ENCODE data around the gene VTA1. TPM values are rescaled to one million over a fixed set of nuclear protein-coding genes. Genes with fewer than 3 reads are reported as not detected.
"Not testable (repeated sequence)": the region's sequence is repeated elsewhere in the genome, so short reads cannot be mapped to it uniquely, and the experiment has no call there.

VTA1 gene
- total RNA-seq (10 to 100 TPM; 26.7 to 29.9 TPM), polyA plus RNA-seq (10 to 100 TPM; 20.1 to 24.7 TPM)
- long read RNA-seq, donor 1, full-length matches to known transcripts: 101 of 117 reads
- long read RNA-seq, donor 1, partial matches to known transcripts: 13 of 117 reads
- long read RNA-seq, donor 1, other reads (novel, unspliced or antisense): 3 of 117 reads
- long read RNA-seq, donor 2, full-length matches to known transcripts: 20 of 27 reads
- long read RNA-seq, donor 2, partial matches to known transcripts: 1 of 27 reads
- long read RNA-seq, donor 2, other reads (novel, unspliced or antisense): 6 of 27 reads

GRCh38 chr6:142146828-142147662, at the start of gene VTA1, which contains the start of gene NMBR:
TSS of gene VTA1 (plus strand) at chr6:142147263. CDS start at chr6:142147288, 25 bp downstream.
TSS of gene NMBR (minus strand) at chr6:142147122. CDS start at chr6:142088658, 58,464 bp downstream.
- DNase-seq (peak; percentile 98 to 99), ATAC-seq (ENCODE audit: low FRiP score) (peak; percentile 100)
- intact Hi-C loops (cut with DNase I): loop anchor here (1.0 to 5.0 kb wide), 4 partner anchors 60 to 425 kb away; no protein-coding TSS in a partner anchor
- peak within 1 kb of the TSS; percentile 31 to 90 for H3K4me3 ChIP-seq (ENCODE audit: low read length in 2 of 2)
- peaks cover 0 to 2% of the 10 kb centered on the region in 2 donors for H3K36me3 ChIP-seq (ENCODE audit: control insufficient read depth in 1 of 2, insufficient read depth in 2 of 2, low read length in 1 of 2)
- H3K27ac ChIP-seq (ENCODE audit: low read depth in 1 of 2, low read length in 2 of 2): peak within 1 kb of the TSS in 1 of 2 donors; percentile 43
- WGBS, 2 donors: 0 to 1% methylated on average over 38 of the region's 38 CpGs
- H3K27me3 ChIP-seq (ENCODE audit: control insufficient read depth in 1 of 2, insufficient read depth in 2 of 2, low read length in 1 of 2): no peaks in the 10 kb centered on the region
- H3K9me3 ChIP-seq (ENCODE audit: control insufficient read depth, low read length): no peaks in the 10 kb centered on the region
- H3K4me1 ChIP-seq (ENCODE audit: control insufficient read depth in 1 of 2, insufficient read depth in 2 of 2, low read length in 2 of 2): peaks cover 0 to 8% of the 10 kb centered on the region in 2 donors

GRCh38 chr6:142104820-142105219, 42.2 kb upstream of the VTA1 start:
- ATAC-seq (ENCODE audit: low FRiP score); intact Hi-C loops (cut with DNase I): not testable (repeated sequence)

GRCh38 chr6:142110820-142111219, 36.2 kb upstream of the VTA1 start:
- ATAC-seq (ENCODE audit: low FRiP score); H3K4me1 ChIP-seq (ENCODE audit: control insufficient read depth in 1 of 2, insufficient read depth in 2 of 2, low read length in 2 of 2); H3K27me3 ChIP-seq (ENCODE audit: control insufficient read depth in 1 of 2, insufficient read depth in 2 of 2, low read length in 1 of 2); H3K27ac ChIP-seq (ENCODE audit: low read depth in 1 of 2, low read length in 2 of 2); H3K4me3 ChIP-seq (ENCODE audit: low read length in 2 of 2); H3K36me3 ChIP-seq (ENCODE audit: control insufficient read depth in 1 of 2, insufficient read depth in 2 of 2, low read length in 1 of 2); DNase-seq; H3K9me3 ChIP-seq (ENCODE audit: control insufficient read depth, low read length): not testable (repeated sequence)
- 90 to 92% methylated on average over 9 of the region's 9 CpGs for WGBS, 2 donors
- intact Hi-C loops (cut with DNase I): loop anchor here (5.0 to 10.0 kb wide), 3 partner anchors 124 to 436 kb away; no protein-coding TSS in a partner anchor

More at GRCh38 chr6:142104820-142105219, 42.2 kb upstream of the VTA1 start:
- not testable (repeated sequence) for H3K4me3 ChIP-seq (ENCODE audit: low read length in 2 of 2); H3K27me3 ChIP-seq (ENCODE audit: control insufficient read depth in 1 of 2, insufficient read depth in 2 of 2, low read length in 1 of 2); H3K36me3 ChIP-seq (ENCODE audit: control insufficient read depth in 1 of 2, insufficient read depth in 2 of 2, low read length in 1 of 2); H3K27ac ChIP-seq (ENCODE audit: low read depth in 1 of 2, low read length in 2 of 2); DNase-seq; H3K9me3 ChIP-seq (ENCODE audit: control insufficient read depth, low read length); H3K4me1 ChIP-seq (ENCODE audit: control insufficient read depth in 1 of 2, insufficient read depth in 2 of 2, low read length in 2 of 2)
- WGBS, 2 donors: 77 to 92% methylated on average over 5 of the region's 5 CpGs

GRCh38 chr6:142112451-142113061, 34.5 kb upstream of the VTA1 start:
- H3K27me3 ChIP-seq (ENCODE audit: control insufficient read depth in 1 of 2, insufficient read depth in 2 of 2, low read length in 1 of 2): no peaks in the 10 kb centered on the region
- no peak overlapping the region for H3K4me3 ChIP-seq (ENCODE audit: low read length in 2 of 2)
- H3K27ac ChIP-seq (ENCODE audit: low read depth in 1 of 2, low read length in 2 of 2): no peak overlapping the region
- H3K4me1 ChIP-seq (ENCODE audit: control insufficient read depth in 1 of 2, insufficient read depth in 2 of 2, low read length in 2 of 2): no peaks in the 10 kb centered on the region
- WGBS, 2 donors: 0 to 1% methylated on average over 4 of the region's 4 CpGs
- no peaks in the 10 kb centered on the region for H3K9me3 ChIP-seq (ENCODE audit: control insufficient read depth, low read length)
- no peaks in the 10 kb centered on the region for H3K36me3 ChIP-seq (ENCODE audit: control insufficient read depth in 1 of 2, insufficient read depth in 2 of 2, low read length in 1 of 2)
- ATAC-seq (ENCODE audit: low FRiP score) (no peak), DNase-seq (peak; percentile 75 to 83)
- intact Hi-C loops (cut with DNase I): loop anchor here (5.0 to 10.0 kb wide), 3 partner anchors 125 to 438 kb away; no protein-coding TSS in a partner anchor

- intact Hi-C loops (cut with DNase I): loop anchor here (10.0 kb wide), 2 partner anchors 433 to 443 kb away; no protein-coding TSS in a partner anchor
- H3K36me3 ChIP-seq (ENCODE audit: control insufficient read depth in 1 of 2, insufficient read depth in 2 of 2, low read length in 1 of 2): no peaks in the 10 kb centered on the region
- no peak overlapping the region for H3K4me3 ChIP-seq (ENCODE audit: low read length in 2 of 2)
- no peaks in the 10 kb centered on the region for H3K9me3 ChIP-seq (ENCODE audit: control insufficient read depth, low read length)
- ATAC-seq (ENCODE audit: low FRiP score) (no peak), DNase-seq (no peak)
- no peaks in the 10 kb centered on the region for H3K4me1 ChIP-seq (ENCODE audit: control insufficient read depth in 1 of 2, insufficient read depth in 2 of 2, low read length in 2 of 2)
- WGBS, 2 donors: 71 to 73% methylated on average over 2 of the region's 2 CpGs
- no peaks in the 10 kb centered on the region for H3K27me3 ChIP-seq (ENCODE audit: control insufficient read depth in 1 of 2, insufficient read depth in 2 of 2, low read length in 1 of 2)
- no peak overlapping the region for H3K27ac ChIP-seq (ENCODE audit: low read depth in 1 of 2, low read length in 2 of 2)
Observed at GRCh38 chr6:142117366-142117765, 29.7 kb upstream of the VTA1 start.

GRCh38 chr6:142118328-142118727, 28.7 kb upstream of the VTA1 start:
- Histone ChIP-seq H3K27me3 (ENCODE audit: control insufficient read depth in 1 of 2, insufficient read depth in 2 of 2, low read length in 1 of 2) (no peaks in the 10 kb centered on the region), H3K4me3 (ENCODE audit: low read length in 2 of 2) (no peak overlapping the region), H3K4me1 (ENCODE audit: control insufficient read depth in 1 of 2, insufficient read depth in 2 of 2, low read length in 2 of 2) (no peaks in the 10 kb centered on the region), H3K9me3 (ENCODE audit: control insufficient read depth, low read length) (no peaks in the 10 kb centered on the region), H3K27ac (ENCODE audit: low read depth in 1 of 2, low read length in 2 of 2) (no peak overlapping the region), H3K36me3 (ENCODE audit: control insufficient read depth in 1 of 2, insufficient read depth in 2 of 2, low read length in 1 of 2) (no peaks in the 10 kb centered on the region)
- ATAC-seq (ENCODE audit: low FRiP score): no peak
- DNase-seq: no peak
- 60 to 61% methylated on average over 3 of the region's 3 CpGs for WGBS, 2 donors
- intact Hi-C loops (cut with DNase I): loop anchor here (10.0 kb wide), 2 partner anchors 434 to 444 kb away; no protein-coding TSS in a partner anchor

GRCh38 chr6:142118925-142119324, 28.1 kb upstream of the VTA1 start:
- no peak for ATAC-seq (ENCODE audit: low FRiP score)
- H3K9me3 ChIP-seq (ENCODE audit: control insufficient read depth, low read length): no peaks in the 10 kb centered on the region
- no peak overlapping the region for H3K4me3 ChIP-seq (ENCODE audit: low read length in 2 of 2)
- DNase-seq: no peak
- H3K27ac ChIP-seq (ENCODE audit: low read depth in 1 of 2, low read length in 2 of 2): no peak overlapping the region
- H3K27me3 ChIP-seq (ENCODE audit: control insufficient read depth in 1 of 2, insufficient read depth in 2 of 2, low read length in 1 of 2): no peaks in the 10 kb centered on the region
- WGBS, 2 donors: 88 to 92% methylated on average over 2 of the region's 2 CpGs
- H3K4me1 ChIP-seq (ENCODE audit: control insufficient read depth in 1 of 2, insufficient read depth in 2 of 2, low read length in 2 of 2): no peaks in the 10 kb centered on the region
- intact Hi-C loops (cut with DNase I): loop anchor here (10.0 kb wide), 2 partner anchors 434 to 444 kb away; no protein-coding TSS in a partner anchor
- H3K36me3 ChIP-seq (ENCODE audit: control insufficient read depth in 1 of 2, insufficient read depth in 2 of 2, low read length in 1 of 2): no peaks in the 10 kb centered on the region

GRCh38 chr6:142121342-142121741, 25.7 kb upstream of the VTA1 start:
- Histone ChIP-seq H3K4me1 (ENCODE audit: control insufficient read depth in 1 of 2, insufficient read depth in 2 of 2, low read length in 2 of 2) (no peaks in the 10 kb centered on the region), H3K27ac (ENCODE audit: low read depth in 1 of 2, low read length in 2 of 2) (no peak overlapping the region), H3K4me3 (ENCODE audit: low read length in 2 of 2) (no peak overlapping the region), H3K36me3 (ENCODE audit: control insufficient read depth in 1 of 2, insufficient read depth in 2 of 2, low read length in 1 of 2) (no peaks in the 10 kb centered on the region), H3K27me3 (ENCODE audit: control insufficient read depth in 1 of 2, insufficient read depth in 2 of 2, low read length in 1 of 2) (no peaks in the 10 kb centered on the region), H3K9me3 (ENCODE audit: control insufficient read depth, low read length) (no peaks in the 10 kb centered on the region)
- ATAC-seq (ENCODE audit: low FRiP score): no peak
- no peak for DNase-seq
- 83 to 85% methylated on average over 3 of the region's 3 CpGs for WGBS, 2 donors
- intact Hi-C loops (cut with DNase I): no loop called here

Data from aorta (tissue), 5 donors.